DOHH2 (cell line): ENCODE data around the gene IZUMO1.

Experiments used
- H3F3A ChIP-seq: fragments of 200-600 bp; sonication (generic), shearing (Covaris generic); 2 replicates; pipeline ENCODE4 v1.6.0; 2016; ENCODE audit warnings: antibody characterized with exemption, mild to moderate bottlenecking; ENCODE audit not compliant: control insufficient read depth, insufficient read depth
- H3K27ac ChIP-seq: fragments of 200-600 bp; sonication (generic); 2 replicates; pipeline ENCODE4 v1.5.1; 2014; ENCODE audit warnings: low read depth, mild to moderate bottlenecking, low read length, moderate library complexity
- H3K27me3 ChIP-seq: fragments of 200-600 bp; sonication (generic); 2 replicates; pipeline ENCODE4 v1.6.1; 2014; ENCODE audit warnings: mild to moderate bottlenecking, low read length, mixed read lengths; ENCODE audit not compliant: control insufficient read depth
- H3K36me3 ChIP-seq: fragments of 200-600 bp; sonication (generic); 2 replicates; pipeline ENCODE4 v1.6.1; 2014; ENCODE audit warnings: mild to moderate bottlenecking, low read length, moderate library complexity, mixed read lengths; ENCODE audit not compliant: control insufficient read depth
- H3K4me1 ChIP-seq: fragments of 200-600 bp; sonication (generic); 2 replicates; pipeline ENCODE4 v1.6.1; 2014; ENCODE audit warnings: mild to moderate bottlenecking, low read length, mixed read lengths; ENCODE audit not compliant: control insufficient read depth
- H3K4me2 ChIP-seq: fragments of 200-600 bp; sonication (generic); 2 replicates; pipeline ENCODE4 v1.6.0; 2014; ENCODE audit warnings: mild to moderate bottlenecking, low read length, moderate library complexity
- H3K4me3 ChIP-seq: fragments of 200-600 bp; sonication (generic); 2 replicates; pipeline ENCODE4 v1.5.1; 2014; ENCODE audit warnings: mild to moderate bottlenecking, low read length, mixed read lengths
- H3K79me2 ChIP-seq: fragments of 200-600 bp; sonication (generic); 2 replicates; pipeline ENCODE4 v1.6.1; 2014; ENCODE audit warnings: mild to moderate bottlenecking, low read length, mixed read lengths; ENCODE audit not compliant: control insufficient read depth
- H3K9me2 ChIP-seq: fragments of 200-600 bp; sonication (generic); replicated peaks from 2 replicates; pipeline ENCODE4 v1.6.1; 2014; ENCODE audit warnings: mild to moderate bottlenecking, low read length, mixed read lengths; ENCODE audit not compliant: control insufficient read depth
- H3K9me3 ChIP-seq: fragments of 200-600 bp; sonication (generic); 2 replicates; pipeline ENCODE4 v1.6.1; 2014; ENCODE audit warnings: antibody characterized with exemption, low read length, mixed read lengths; ENCODE audit not compliant: control insufficient read depth, insufficient read depth
- H4K20me1 ChIP-seq: fragments of 200-600 bp; sonication (generic); 2 replicates; pipeline ENCODE4 v1.6.0; 2014; ENCODE audit warnings: low read depth, mild to moderate bottlenecking, antibody characterized with exemption, low read length, moderate library complexity; ENCODE audit not compliant: control insufficient read depth, insufficient read depth
- CTCF ChIP-seq: fragments of 200-600 bp; sonication (generic); IDR thresholded peaks from one replicate; pipeline ENCODE4 v1.5.1; 2014; ENCODE audit warnings: antibody characterized with exemption, mild to moderate bottlenecking, low read depth, low read length; ENCODE audit not compliant: poor library complexity, severe bottlenecking
- EZH2phosphoT487 ChIP-seq: fragments of 200-600 bp; sonication (generic); IDR thresholded peaks from 2 replicates; pipeline ENCODE4 v1.6.1; 2017; ENCODE audit warnings: borderline replicate concordance, mild to moderate bottlenecking, antibody characterized with exemption, low read length, moderate library complexity, mixed read lengths

The IZUMO1 gene

GRCh38 chr19:48734625-48735024 lies 12.1 kb downstream of the IZUMO1 start:
- no peaks in the 10 kb centered on the region for H4K20me1 ChIP-seq
- H3K79me2 ChIP-seq = no peaks in the 10 kb centered on the region
- H3K9me3 ChIP-seq = no peaks in the 10 kb centered on the region
- no peaks in the 10 kb centered on the region for H3K9me2 ChIP-seq
- no peak overlapping the region for H3K4me2 ChIP-seq
- no peak overlapping the region for H3K27ac ChIP-seq
- no peaks in the 10 kb centered on the region for H3K36me3 ChIP-seq
- no peak overlapping the region for H3K4me3 ChIP-seq
- no peaks in the 10 kb centered on the region for H3K27me3 ChIP-seq
- peaks cover 3% of the 10 kb centered on the region; the same call in 1 of the 2 replicates for H3F3A ChIP-seq
- H3K4me1 ChIP-seq = peaks cover 11% of the 10 kb centered on the region
- TF ChIP-seq CTCF (no peak), EZH2phosphoT487 (no peak)

- TF ChIP-seq EZH2phosphoT487 = no peak
- TF ChIP-seq CTCF = no peak
- no peak overlapping the region for H3K4me2 ChIP-seq
- no peaks in the 10 kb centered on the region for H3K79me2 ChIP-seq
- no peaks in the 10 kb centered on the region for H3K27me3 ChIP-seq
- H4K20me1 ChIP-seq = no peaks in the 10 kb centered on the region
- no peaks in the 10 kb centered on the region for H3K9me2 ChIP-seq
- H3K36me3 ChIP-seq = peaks cover 7% of the 10 kb centered on the region
- no peaks in the 10 kb centered on the region for H3F3A ChIP-seq
- peaks cover 6% of the 10 kb centered on the region for H3K4me1 ChIP-seq
- peaks cover 9% of the 10 kb centered on the region; the same call in 1 of the 2 replicates for H3K9me3 ChIP-seq
- no peak overlapping the region for H3K27ac ChIP-seq
- no peak overlapping the region for H3K4me3 ChIP-seq
Measured at GRCh38 chr19:48731452-48731851, 15.3 kb downstream of the IZUMO1 start.

- Histone ChIP-seq H3K4me2 (no peak overlapping the region), H3K27ac (no peak overlapping the region), H3F3A (peaks cover 9% of the 10 kb centered on the region), H3K9me2 (no peaks in the 10 kb centered on the region), H3K27me3 (no peaks in the 10 kb centered on the region), H3K4me1 (peaks cover 27% of the 10 kb centered on the region), H4K20me1 (no peaks in the 10 kb centered on the region), H3K4me3 (no peak overlapping the region), H3K9me3 (peaks cover 16% of the 10 kb centered on the region), H3K79me2 (no peaks in the 10 kb centered on the region), H3K36me3 (peaks cover 15% of the 10 kb centered on the region)
- no peak for TF ChIP-seq EZH2phosphoT487
- no peak for TF ChIP-seq CTCF
Measured at GRCh38 chr19:48728911-48729664, 17.6 kb downstream of the IZUMO1 start.
